Fibroblast of mammary gland (primary cell): Measurements from ENCODE around the gene MARVELD2.
"Not testable (repeated sequence)": the region's sequence is repeated elsewhere in the genome, so short reads cannot be mapped to it uniquely, and the experiment has no call there.

ENCODE experiments used
- DNase-seq: peaks from one replicate; pipeline ENCODE4 v3.0.0-alpha.2; 2010; ENCODE audit warnings: low read depth
- H3K4me3 ChIP-seq: 2 replicates; pipeline ENCODE4 v1.5.1; 2011; ENCODE audit warnings: low read depth, mild to moderate bottlenecking, low read length, moderate library complexity; ENCODE audit not compliant: control insufficient read depth
- CTCF ChIP-seq: conservative IDR thresholded peaks from 2 replicates; pipeline ENCODE4 v1.5.1; 2011; ENCODE audit warnings: low read depth, low read length, inconsistent platforms; ENCODE audit not compliant: control insufficient read depth, insufficient read depth

The MARVELD2 gene

GRCh38 chr5:69450116-69450515 lies 35.2 kb downstream of the MARVELD2 start:
- no peak for TF ChIP-seq CTCF
- peak; percentile 97 for DNase-seq

GRCh38 chr5:69450527-69450926 lies 35.6 kb downstream of the MARVELD2 start:
- not testable (repeated sequence) for H3K4me3 ChIP-seq, DNase-seq

More at GRCh38 chr5:69450116-69450515, 35.2 kb downstream of the MARVELD2 start:
- H3K4me3 ChIP-seq = no peak overlapping the region

- no peak for TF ChIP-seq CTCF
- peak; percentile 19 for DNase-seq
- H3K4me3 ChIP-seq = no peak overlapping the region
Observed at GRCh38 chr5:69451941-69452647, 37.2 kb downstream of the MARVELD2 start.

- DNase-seq, H3K4me3 ChIP-seq: not testable (repeated sequence)
Observed at GRCh38 chr5:69453487-69453886, 38.6 kb downstream of the MARVELD2 start.

- DNase-seq = no peak
- no peak overlapping the region for H3K4me3 ChIP-seq
- no peak for TF ChIP-seq CTCF
Observed at GRCh38 chr5:69454460-69455249, 39.7 kb downstream of the MARVELD2 start.

GRCh38 chr5:69455428-69455988 lies 40.6 kb downstream of the MARVELD2 start:
- not testable (repeated sequence) for H3K4me3 ChIP-seq, DNase-seq

- TF ChIP-seq CTCF = no peak
- no peak for DNase-seq
- no peak overlapping the region for H3K4me3 ChIP-seq
Observed at GRCh38 chr5:69462170-69462569, 47.3 kb downstream of the MARVELD2 start.

GRCh38 chr5:69466375-69466774 lies 51.5 kb downstream of the MARVELD2 start:
- DNase-seq = not testable (repeated sequence)

More at GRCh38 chr5:69466375-69466774, 51.5 kb downstream of the MARVELD2 start:
- not testable (repeated sequence) for H3K4me3 ChIP-seq
